HEK293 (cell line): ENCODE results near the gene SLFNL1.

ENCODE experiments used
- CTCF ChIA-PET: fragments of 350-600 bp; formaldehyde crosslinking; extraction: SDS; loops from one replicate; lab custom pipeline; 2021; ENCODE audit warnings: antibody characterized with exemption; lab: Yijun Ruan, JAX
- POLR2A ChIA-PET: fragments of 300-600 bp; formaldehyde crosslinking; extraction: SDS; loops from one replicate; lab custom pipeline; 2020; ENCODE audit warnings: antibody characterized with exemption, inconsistent platforms; lab: Yijun Ruan, JAX
- H3K27ac ChIP-seq: fragments of 200-500 bp; sonication (Bioruptor generic); 2 replicates; pipeline ENCODE4 v1.5.1; 2014; ENCODE audit warnings: low read depth, low read length, control low read depth, inconsistent platforms; ENCODE audit errors: extremely low read depth
- H3K36me3 ChIP-seq, 2 experiments: fragments of 200-500 bp in 1 of 2; sonication (Bioruptor generic) in 1 of 2; 1 replicate in 1 of 2; 2 replicates in 1 of 2; pipeline ENCODE4 v1.5.1; 2014 to 2017; ENCODE audit warnings: inconsistent platforms in 2 of 2, low read length in 2 of 2; ENCODE audit not compliant: control insufficient read depth in 2 of 2, insufficient read depth in 1 of 2
- H3K4me1 ChIP-seq: fragments of 200-500 bp; sonication (Bioruptor generic); 2 replicates; pipeline ENCODE4 v1.5.1; 2014; ENCODE audit warnings: mild to moderate bottlenecking, low read length, inconsistent platforms; ENCODE audit not compliant: control insufficient read depth, insufficient read depth
- H3K4me3 ChIP-seq: 2 replicates; pipeline ENCODE4 v1.5.1; 2011; ENCODE audit warnings: low read depth, mild to moderate bottlenecking, control low read depth, low read length, moderate library complexity
- H3K9me3 ChIP-seq: fragments of 200-500 bp; sonication (Bioruptor generic); 2 replicates; pipeline ENCODE4 v1.5.1; 2014; ENCODE audit warnings: low read depth, low read length, inconsistent platforms; ENCODE audit not compliant: control insufficient read depth, insufficient read depth
- IKZF3 ChIP-seq: fragments of 450-650 bp; IDR thresholded peaks from 2 replicates; pipeline ENCODE4 v1.5.0; 2018; ENCODE audit warnings: missing biosample characterization, mild to moderate bottlenecking, missing genetic modification characterization, moderate library complexity
- KLF1 ChIP-seq: fragments of 450-650 bp; formaldehyde crosslinking; IDR thresholded peaks from 2 replicates; pipeline ENCODE4 v1.5.1; 2016; ENCODE audit warnings: missing biosample characterization, missing genetic modification characterization
- TRIM28 ChIP-seq: IDR thresholded peaks from 2 replicates; pipeline ENCODE4 v1.6.1; 2011; ENCODE audit warnings: low read length, control low read depth, borderline replicate concordance
- WT1 ChIP-seq: fragments of 450-650 bp; formaldehyde crosslinking; IDR thresholded peaks from 2 replicates; pipeline ENCODE4 v1.5.1; 2016; ENCODE audit warnings: missing biosample characterization, missing genetic modification characterization
- ZBTB17 ChIP-seq: fragments of 450-650 bp; formaldehyde crosslinking; IDR thresholded peaks from 2 replicates; pipeline ENCODE4 v1.5.1; 2016; ENCODE audit warnings: missing biosample characterization, missing genetic modification characterization
- ZBTB21 ChIP-seq: fragments of 450-650 bp; formaldehyde crosslinking; IDR thresholded peaks from 2 replicates; pipeline ENCODE4 v1.5.1; 2017; ENCODE audit warnings: missing biosample characterization, missing genetic modification characterization
- ZEB2 ChIP-seq: fragments of 450-650 bp; formaldehyde crosslinking; IDR thresholded peaks from 2 replicates; pipeline ENCODE4 v1.5.1; 2016; ENCODE audit warnings: missing biosample characterization, missing genetic modification characterization
- ZNF169 ChIP-seq: fragments of 450-650 bp; formaldehyde crosslinking; IDR thresholded peaks from 2 replicates; pipeline ENCODE4 v1.5.1; 2016; ENCODE audit warnings: missing biosample characterization, missing genetic modification characterization
- ZNF2 ChIP-seq: fragments of 450-650 bp; formaldehyde crosslinking; IDR thresholded peaks from 2 replicates; pipeline ENCODE4 v1.5.1; 2016; ENCODE audit warnings: missing biosample characterization, missing genetic modification characterization
- ZNF23 ChIP-seq: fragments of 450-650 bp; formaldehyde crosslinking; IDR thresholded peaks from 2 replicates; pipeline ENCODE4 v1.5.1; 2016; ENCODE audit warnings: missing biosample characterization, missing genetic modification characterization, borderline replicate concordance
- ZNF394 ChIP-seq: fragments of 450-650 bp; formaldehyde crosslinking; IDR thresholded peaks from 2 replicates; pipeline ENCODE4 v1.5.1; 2016; ENCODE audit warnings: missing biosample characterization, missing genetic modification characterization, mild to moderate bottlenecking, moderate library complexity, borderline replicate concordance
- ZNF514 ChIP-seq: fragments of 450-650 bp; formaldehyde crosslinking; IDR thresholded peaks from 2 replicates; pipeline ENCODE4 v1.5.1; 2016; ENCODE audit warnings: missing biosample characterization, missing genetic modification characterization
- ZNF621 ChIP-seq: fragments of 450-650 bp; formaldehyde crosslinking; IDR thresholded peaks from 2 replicates; pipeline ENCODE4 v1.5.1; 2017; ENCODE audit warnings: missing biosample characterization, missing genetic modification characterization
- ZNF843 ChIP-seq: fragments of 450-650 bp; formaldehyde crosslinking; IDR thresholded peaks from 2 replicates; pipeline ENCODE4 v1.5.1; 2016; ENCODE audit warnings: missing biosample characterization, missing genetic modification characterization
- TF ChIP-seq, protein P1 (sequence below): fragments of 450-650 bp; formaldehyde crosslinking; IDR thresholded peaks from 2 replicates; pipeline ENCODE4 v1.5.1; 2016; ENCODE audit warnings: missing biosample characterization, missing genetic modification characterization
- TF ChIP-seq, protein P2 (sequence below): fragments of 450-650 bp; formaldehyde crosslinking; IDR thresholded peaks from 2 replicates; pipeline ENCODE4 v1.5.1; 2016; ENCODE audit warnings: missing biosample characterization, missing genetic modification characterization
- TF ChIP-seq, protein P3 (sequence below): fragments of 450-650 bp; IDR thresholded peaks from 2 replicates; pipeline ENCODE4 v1.5.1; 2018; ENCODE audit warnings: missing biosample characterization, mild to moderate bottlenecking, missing genetic modification characterization
- TF ChIP-seq, protein P4 (sequence below): fragments of 450-650 bp; formaldehyde crosslinking; IDR thresholded peaks from 2 replicates; pipeline ENCODE4 v1.5.1; 2016; ENCODE audit warnings: missing biosample characterization, missing genetic modification characterization, low read depth

Gene SLFNL1

DNA sequence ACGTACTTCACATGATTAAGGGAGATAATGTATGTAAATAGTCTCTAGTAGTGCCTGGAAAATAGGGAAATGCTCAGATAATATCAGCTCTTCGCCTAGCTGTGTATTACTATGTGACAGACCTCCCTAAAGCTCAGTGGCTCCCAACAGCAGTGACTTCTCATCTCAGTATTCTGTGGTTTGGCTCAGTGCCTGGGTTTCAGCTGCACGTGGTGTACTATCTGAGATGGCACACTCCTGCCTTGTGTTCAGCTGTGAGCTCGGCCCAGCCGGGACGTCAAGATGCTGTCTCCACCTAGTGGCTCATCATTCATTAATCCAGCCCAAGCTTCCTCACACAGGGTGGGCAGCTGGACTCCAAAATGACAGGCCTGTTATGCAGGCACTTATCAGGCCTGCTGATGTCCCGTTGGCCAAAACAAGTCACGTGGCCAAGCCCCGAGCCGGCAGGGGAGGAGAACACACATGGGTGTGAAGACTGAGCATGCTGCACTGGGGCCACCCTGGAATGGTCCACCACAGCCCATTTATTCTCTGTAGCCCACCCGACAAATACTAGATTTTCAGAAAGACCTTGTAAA, 17.8 kb downstream of the SLFNL1 start (continued):
- TF ChIP-seq ZBTB21 (tag by site-specific recombination) (peak; percentile 59; the same call in 1 of the 2 replicates), ZNF169 (tag by site-specific recombination) (no peak), WT1 (tag by site-specific recombination) (peak; percentile 77), KLF1 (tag by site-specific recombination) (0 out of 2 replicates have a peak, but pooled peaks have one; percentile 12), TRIM28 (0 out of 2 replicates have a peak, but pooled peaks have one; percentile 61), ZNF394 (tag by site-specific recombination) (peak; percentile 46), ZNF2 (tag by site-specific recombination) (peak; percentile 55; the same call in 1 of the 2 replicates), ZNF23 (tag by site-specific recombination) (no peak), ZNF621 (tag by site-specific recombination) (no peak), ZNF514 (tag by site-specific recombination) (no peak), ZNF843 (peak; percentile 61; the same call in 1 of the 2 replicates), ZBTB17 (peak; percentile 71), ZEB2 (tag by site-specific recombination) (peak; percentile 71; the same call in 1 of the 2 replicates)
- TF ChIP-seq, protein P1, sequence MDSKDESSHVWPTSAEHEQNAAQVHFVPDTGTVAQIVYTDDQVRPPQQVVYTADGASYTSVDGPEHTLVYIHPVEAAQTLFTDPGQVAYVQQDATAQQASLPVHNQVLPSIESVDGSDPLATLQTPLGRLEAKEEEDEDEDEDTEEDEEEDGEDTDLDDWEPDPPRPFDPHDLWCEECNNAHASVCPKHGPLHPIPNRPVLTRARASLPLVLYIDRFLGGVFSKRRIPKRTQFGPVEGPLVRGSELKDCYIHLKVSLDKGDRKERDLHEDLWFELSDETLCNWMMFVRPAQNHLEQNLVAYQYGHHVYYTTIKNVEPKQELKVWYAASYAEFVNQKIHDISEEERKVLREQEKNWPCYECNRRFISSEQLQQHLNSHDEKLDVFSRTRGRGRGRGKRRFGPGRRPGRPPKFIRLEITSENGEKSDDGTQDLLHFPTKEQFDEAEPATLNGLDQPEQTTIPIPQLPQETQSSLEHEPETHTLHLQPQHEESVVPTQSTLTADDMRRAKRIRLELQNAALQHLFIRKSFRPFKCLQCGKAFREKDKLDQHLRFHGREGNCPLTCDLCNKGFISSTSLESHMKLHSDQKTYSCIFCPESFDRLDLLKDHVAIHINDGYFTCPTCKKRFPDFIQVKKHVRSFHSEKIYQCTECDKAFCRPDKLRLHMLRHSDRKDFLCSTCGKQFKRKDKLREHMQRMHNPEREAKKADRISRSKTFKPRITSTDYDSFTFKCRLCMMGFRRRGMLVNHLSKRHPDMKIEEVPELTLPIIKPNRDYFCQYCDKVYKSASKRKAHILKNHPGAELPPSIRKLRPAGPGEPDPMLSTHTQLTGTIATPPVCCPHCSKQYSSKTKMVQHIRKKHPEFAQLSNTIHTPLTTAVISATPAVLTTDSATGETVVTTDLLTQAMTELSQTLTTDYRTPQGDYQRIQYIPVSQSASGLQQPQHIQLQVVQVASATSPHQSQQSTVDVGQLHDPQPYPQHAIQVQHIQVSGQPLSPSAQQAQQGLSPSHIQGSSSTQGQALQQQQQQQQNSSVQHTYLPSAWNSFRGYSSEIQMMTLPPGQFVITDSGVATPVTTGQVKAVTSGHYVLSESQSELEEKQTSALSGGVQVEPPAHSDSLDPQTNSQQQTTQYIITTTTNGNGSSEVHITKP (tag by site-specific recombination), result peak; percentile 83
- TF ChIP-seq, protein P2, sequence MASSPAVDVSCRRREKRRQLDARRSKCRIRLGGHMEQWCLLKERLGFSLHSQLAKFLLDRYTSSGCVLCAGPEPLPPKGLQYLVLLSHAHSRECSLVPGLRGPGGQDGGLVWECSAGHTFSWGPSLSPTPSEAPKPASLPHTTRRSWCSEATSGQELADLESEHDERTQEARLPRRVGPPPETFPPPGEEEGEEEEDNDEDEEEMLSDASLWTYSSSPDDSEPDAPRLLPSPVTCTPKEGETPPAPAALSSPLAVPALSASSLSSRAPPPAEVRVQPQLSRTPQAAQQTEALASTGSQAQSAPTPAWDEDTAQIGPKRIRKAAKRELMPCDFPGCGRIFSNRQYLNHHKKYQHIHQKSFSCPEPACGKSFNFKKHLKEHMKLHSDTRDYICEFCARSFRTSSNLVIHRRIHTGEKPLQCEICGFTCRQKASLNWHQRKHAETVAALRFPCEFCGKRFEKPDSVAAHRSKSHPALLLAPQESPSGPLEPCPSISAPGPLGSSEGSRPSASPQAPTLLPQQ (tag by site-specific recombination), result peak; percentile 83
- TF ChIP-seq, protein P3, sequence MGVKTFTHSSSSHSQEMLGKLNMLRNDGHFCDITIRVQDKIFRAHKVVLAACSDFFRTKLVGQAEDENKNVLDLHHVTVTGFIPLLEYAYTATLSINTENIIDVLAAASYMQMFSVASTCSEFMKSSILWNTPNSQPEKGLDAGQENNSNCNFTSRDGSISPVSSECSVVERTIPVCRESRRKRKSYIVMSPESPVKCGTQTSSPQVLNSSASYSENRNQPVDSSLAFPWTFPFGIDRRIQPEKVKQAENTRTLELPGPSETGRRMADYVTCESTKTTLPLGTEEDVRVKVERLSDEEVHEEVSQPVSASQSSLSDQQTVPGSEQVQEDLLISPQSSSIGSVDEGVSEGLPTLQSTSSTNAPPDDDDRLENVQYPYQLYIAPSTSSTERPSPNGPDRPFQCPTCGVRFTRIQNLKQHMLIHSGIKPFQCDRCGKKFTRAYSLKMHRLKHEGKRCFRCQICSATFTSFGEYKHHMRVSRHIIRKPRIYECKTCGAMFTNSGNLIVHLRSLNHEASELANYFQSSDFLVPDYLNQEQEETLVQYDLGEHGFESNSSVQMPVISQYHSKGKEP (tag by site-specific recombination), result peak; percentile 52; the same call in 1 of the 2 replicates
- TF ChIP-seq, protein P4, sequence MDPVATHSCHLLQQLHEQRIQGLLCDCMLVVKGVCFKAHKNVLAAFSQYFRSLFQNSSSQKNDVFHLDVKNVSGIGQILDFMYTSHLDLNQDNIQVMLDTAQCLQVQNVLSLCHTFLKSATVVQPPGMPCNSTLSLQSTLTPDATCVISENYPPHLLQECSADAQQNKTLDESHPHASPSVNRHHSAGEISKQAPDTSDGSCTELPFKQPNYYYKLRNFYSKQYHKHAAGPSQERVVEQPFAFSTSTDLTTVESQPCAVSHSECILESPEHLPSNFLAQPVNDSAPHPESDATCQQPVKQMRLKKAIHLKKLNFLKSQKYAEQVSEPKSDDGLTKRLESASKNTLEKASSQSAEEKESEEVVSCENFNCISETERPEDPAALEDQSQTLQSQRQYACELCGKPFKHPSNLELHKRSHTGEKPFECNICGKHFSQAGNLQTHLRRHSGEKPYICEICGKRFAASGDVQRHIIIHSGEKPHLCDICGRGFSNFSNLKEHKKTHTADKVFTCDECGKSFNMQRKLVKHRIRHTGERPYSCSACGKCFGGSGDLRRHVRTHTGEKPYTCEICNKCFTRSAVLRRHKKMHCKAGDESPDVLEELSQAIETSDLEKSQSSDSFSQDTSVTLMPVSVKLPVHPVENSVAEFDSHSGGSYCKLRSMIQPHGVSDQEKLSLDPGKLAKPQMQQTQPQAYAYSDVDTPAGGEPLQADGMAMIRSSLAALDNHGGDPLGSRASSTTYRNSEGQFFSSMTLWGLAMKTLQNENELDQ (tag by site-specific recombination), result no peak

DNA sequence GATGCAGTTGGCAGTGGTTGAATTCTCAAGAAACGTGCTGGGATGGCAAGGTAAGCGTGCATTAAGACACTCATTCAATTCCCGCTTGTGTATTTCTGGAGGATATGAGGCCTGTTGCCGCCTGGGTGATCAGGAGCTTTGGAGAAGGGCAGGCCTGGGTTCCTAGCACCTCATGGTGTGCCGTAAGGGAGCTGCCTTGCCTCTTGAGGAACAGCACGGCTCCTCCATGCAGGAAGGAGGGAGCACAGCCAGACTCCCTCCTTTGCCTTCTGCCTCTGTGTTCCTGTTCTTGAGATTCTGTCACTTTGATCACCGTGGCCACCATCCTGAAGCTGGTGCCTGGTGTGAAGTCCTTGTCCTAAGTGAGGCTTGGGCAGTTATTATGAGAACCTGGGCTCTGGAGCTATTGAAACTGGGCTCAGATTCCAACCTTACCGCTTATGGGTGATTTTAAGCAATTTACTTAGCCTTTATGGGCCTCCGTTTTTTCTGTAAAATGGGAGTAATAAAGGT, 18.3 kb downstream of the SLFNL1 start:
- CTCF ChIA-PET, result interaction anchor here (0.6 to 2.4 kb wide), 15 partner anchors 8 to 1645 kb away, joined by 3 to 16 read pairs (median 4); partner anchors contain the start of gene CTPS1
- peaks cover 32 to 100% of the 10 kb centered on the region in 2 experiments for H3K36me3 ChIP-seq
- POLR2A ChIA-PET, result interaction anchor here (0.8 to 2.4 kb wide), 7 partner anchors 10 to 26 kb away, joined by 3 to 30 read pairs (median 4); partner anchors contain the start of gene CTPS1

More for the DNA sequence above, 18.3 kb downstream of the SLFNL1 start:
- H3K4me1 ChIP-seq, result peaks cover 7% of the 10 kb centered on the region
- no peak overlapping the region for H3K4me3 ChIP-seq
- peak overlapping the region; percentile 36; the same call in 1 of the 2 replicates for H3K27ac ChIP-seq
- H3K9me3 ChIP-seq, result no peaks in the 10 kb centered on the region
- TF ChIP-seq IKZF3 (tag by site-specific recombination) (0 out of 2 replicates have a peak, but pooled peaks have one; percentile 6), KLF1 (tag by site-specific recombination) (no peak)
